ENCODE data around the gene SUCLA2.

DNA sequence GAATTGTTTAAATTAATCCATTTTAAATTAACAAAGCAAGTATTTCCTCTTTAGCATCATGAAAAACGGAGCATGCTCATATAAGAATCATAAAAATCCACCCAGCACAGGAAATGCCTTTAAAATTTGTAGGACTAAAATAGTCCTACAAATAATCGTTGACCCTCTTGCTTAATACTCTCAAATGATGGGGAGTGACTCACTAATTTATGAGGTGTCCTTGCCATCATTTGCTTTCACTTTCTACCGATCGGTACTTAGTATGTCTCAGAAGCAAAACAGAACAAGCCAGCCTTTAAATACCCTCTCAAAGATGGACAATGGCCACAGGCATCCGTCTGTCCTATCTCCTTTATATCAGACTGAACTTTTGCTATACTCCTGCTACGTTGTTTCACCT is 97.2 kb downstream of the SUCLA2 start:
- TF ChIP-seq CTCF (IDR thresholded peaks at IDR 0.05) (no peak), POLR2A (IDR thresholded peaks at IDR 0.05) (no peak)

Measured in testis (tissue), 2 donors.